H9 (cell line): ENCODE data around the gene USH2A. TPM values are rescaled to one million over a fixed set of nuclear protein-coding genes. Genes with fewer than 3 reads are reported as not detected.

Experiments
- DNase-seq: peaks from one replicate; pipeline ENCODE4 v3.0.0-alpha.2; 2017
- H2AFZ ChIP-seq: one replicate; pipeline ENCODE4 v1.6.1; 2013; ENCODE audit warnings: mild to moderate bottlenecking, low read length, control low read depth, moderate library complexity
- H2AK5ac ChIP-seq: 2 replicates; pipeline ENCODE4 v1.6.1; 2013; ENCODE audit warnings: low read length, control low read depth, mixed read lengths; ENCODE audit not compliant: insufficient read length
- H2BK120ac ChIP-seq: one replicate; pipeline ENCODE4 v1.6.1; 2013; ENCODE audit warnings: low read depth, mild to moderate bottlenecking, low read length, control low read depth, inconsistent platforms; ENCODE audit not compliant: poor library complexity, severe bottlenecking
- H2BK12ac ChIP-seq: 2 replicates; pipeline ENCODE4 v1.6.1; 2013; ENCODE audit warnings: low read length, control low read depth, mixed read lengths, low read depth; ENCODE audit not compliant: insufficient read length
- H2BK15ac ChIP-seq: 2 replicates; pipeline ENCODE4 v1.6.1; 2013; ENCODE audit warnings: low read depth, low read length, control low read depth
- H2BK20ac ChIP-seq: one replicate; pipeline ENCODE4 v1.6.1; 2013; ENCODE audit warnings: low read depth, mild to moderate bottlenecking, low read length, control low read depth, inconsistent platforms; ENCODE audit not compliant: poor library complexity, severe bottlenecking
- H2BK5ac ChIP-seq: 2 replicates; pipeline ENCODE4 v1.6.1; 2013; ENCODE audit warnings: low read length, control low read depth, mixed read lengths; ENCODE audit not compliant: insufficient read length
- H3K14ac ChIP-seq: 2 replicates; pipeline ENCODE4 v1.6.1; 2013; ENCODE audit warnings: low read length, control low read depth; ENCODE audit not compliant: insufficient read depth
- H3K18ac ChIP-seq: 2 replicates; pipeline ENCODE4 v1.6.1; 2013; ENCODE audit warnings: low read depth, mild to moderate bottlenecking, mixed read lengths, low read length, control low read depth; ENCODE audit not compliant: insufficient read length
- H3K23ac ChIP-seq: 2 replicates; pipeline ENCODE4 v1.6.1; 2013; ENCODE audit warnings: low read length, control low read depth, mixed read lengths, low read depth; ENCODE audit not compliant: insufficient read length
- H3K23me2 ChIP-seq: 2 replicates; pipeline ENCODE4 v1.6.1; 2013; ENCODE audit warnings: low read depth, mild to moderate bottlenecking, mixed read lengths, low read length, control low read depth; ENCODE audit not compliant: insufficient read length, poor library complexity, severe bottlenecking
- H3K27ac ChIP-seq: 2 replicates; pipeline ENCODE4 v1.5.1; 2013; ENCODE audit warnings: low read length, control low read depth, mixed read lengths, low read depth; ENCODE audit not compliant: insufficient read length
- H3K27me3 ChIP-seq: 2 replicates; pipeline ENCODE4 v1.6.1; 2013; ENCODE audit warnings: low read length, control low read depth, inconsistent platforms; ENCODE audit not compliant: insufficient read depth
- H3K4ac ChIP-seq: 2 replicates; pipeline ENCODE4 v1.6.1; 2013; ENCODE audit warnings: low read depth, mild to moderate bottlenecking, control low read depth, inconsistent platforms, low read length, moderate library complexity
- H3K4me1 ChIP-seq: 2 replicates; pipeline ENCODE4 v1.6.1; 2013; ENCODE audit warnings: low read length, control low read depth, inconsistent platforms; ENCODE audit not compliant: insufficient read depth
- H3K4me2 ChIP-seq: 2 replicates; pipeline ENCODE4 v1.6.1; 2013; ENCODE audit warnings: low read length, control low read depth, mixed read lengths; ENCODE audit not compliant: insufficient read length, insufficient read depth
- H3K56ac ChIP-seq: 2 replicates; pipeline ENCODE4 v1.6.1; 2013; ENCODE audit warnings: low read depth, mild to moderate bottlenecking, mixed read lengths, low read length, control low read depth; ENCODE audit not compliant: insufficient read length
- H3K79me1 ChIP-seq: 2 replicates; pipeline ENCODE4 v1.6.1; 2013; ENCODE audit warnings: low read depth, mild to moderate bottlenecking, moderate library complexity, low read length, control low read depth, inconsistent platforms; ENCODE audit not compliant: insufficient read depth, poor library complexity, severe bottlenecking
- H3K79me2 ChIP-seq: 2 replicates; pipeline ENCODE4 v1.6.1; 2013; ENCODE audit warnings: low read length, control low read depth, inconsistent platforms; ENCODE audit not compliant: insufficient read depth
- H3K9ac ChIP-seq: 2 replicates; pipeline ENCODE4 v1.6.1; 2013; ENCODE audit warnings: low read length, control low read depth, mixed read lengths; ENCODE audit not compliant: insufficient read length; ENCODE audit errors: extremely low read depth
- H3K9me3 ChIP-seq: one replicate; pipeline ENCODE4 v1.6.1; 2013; ENCODE audit warnings: low read depth, low read length, inconsistent platforms; ENCODE audit not compliant: control insufficient read depth
- H3T11ph ChIP-seq: one replicate; pipeline ENCODE4 v1.6.1; 2013; ENCODE audit warnings: mild to moderate bottlenecking, low read length, control low read depth, inconsistent platforms
- H4K20me1 ChIP-seq: one replicate; pipeline ENCODE4 v1.6.1; 2013; ENCODE audit not compliant: control insufficient read depth, insufficient read length, insufficient read depth
- H4K5ac ChIP-seq: 2 replicates; pipeline ENCODE4 v1.6.1; 2013; ENCODE audit warnings: low read depth, mild to moderate bottlenecking, mixed read lengths, low read length, control low read depth; ENCODE audit not compliant: insufficient read length
- H4K8ac ChIP-seq: replicated peaks from 2 replicates; pipeline ENCODE4 v1.6.1; 2013; ENCODE audit warnings: low read length, control low read depth, mixed read lengths, low read depth; ENCODE audit not compliant: insufficient read length
- H4K91ac ChIP-seq: 2 replicates; pipeline ENCODE4 v1.6.1; 2013; ENCODE audit warnings: low read depth, mild to moderate bottlenecking, moderate library complexity, mixed read lengths, low read length, control low read depth; ENCODE audit not compliant: insufficient read length
- H3K27ac Mint-ChIP-seq, 3 experiments: 2 replicates in 2 of 3; 3 replicates in 1 of 3; pipeline ENCODE4 v1.8.0; 2020 to 2021; ENCODE audit warnings: mixed read lengths in 3 of 3, mild to moderate bottlenecking in 1 of 3, moderate library complexity in 1 of 3
- H3K27me3 Mint-ChIP-seq: 2 replicates; pipeline ENCODE4 v1.8.0; 2021; ENCODE audit warnings: low read depth, mild to moderate bottlenecking, moderate library complexity, mixed read lengths
- H3K36me3 Mint-ChIP-seq, 3 experiments: 2 replicates in 2 of 3; 3 replicates in 1 of 3; pipeline ENCODE4 v1.8.0; 2020 to 2021; ENCODE audit warnings: low read depth in 3 of 3, mixed read lengths in 3 of 3; ENCODE audit not compliant: insufficient read depth in 1 of 3
- H3K4me1 Mint-ChIP-seq, 2 experiments: 2 replicates each; pipeline ENCODE4 v1.8.0; 2020; ENCODE audit warnings: mixed read lengths in 2 of 2
- H3K4me3 Mint-ChIP-seq, 2 experiments: 2 replicates in 1 of 2; 3 replicates in 1 of 2; pipeline ENCODE4 v1.8.0; 2020 to 2021; ENCODE audit warnings: mild to moderate bottlenecking in 2 of 2, mixed read lengths in 2 of 2, moderate library complexity in 1 of 2
- H3K9me3 Mint-ChIP-seq, 2 experiments: 2 replicates in 1 of 2; 3 replicates in 1 of 2; pipeline ENCODE4 v1.8.0; 2020; ENCODE audit warnings: mild to moderate bottlenecking in 2 of 2, mixed read lengths in 2 of 2, moderate library complexity in 1 of 2
- WGBS: extraction: QIAGEN DNeasy Blood & Tissue Kit; methylation state at CpG from one replicate; pipeline ENCODE4 v1.1.7; 2013; ENCODE audit warnings: missing lambda C conversion rate, low lambda C conversion rate, mixed read lengths; ENCODE audit not compliant: insufficient read length; ENCODE audit errors: extremely low coverage; 5-methylcytosine and 5-hydroxymethylcytosine counted together
- total RNA-seq: library from RNA; stranded (reverse); gene quantifications from 2 replicates; pipeline ENCODE4 v1.2.1, GENCODE V29; 2021
- TF ChIP-seq, protein P1 (sequence below): fragments of 200-600 bp; sonication (generic); conservative IDR thresholded peaks from 3 replicates; pipeline ENCODE4 v1.8.0; 2021; ENCODE audit warnings: antibody characterized with exemption, mild to moderate bottlenecking

The USH2A gene
- total RNA-seq, 1 experiment from 2014 or later: 0.11 TPM

DNA sequence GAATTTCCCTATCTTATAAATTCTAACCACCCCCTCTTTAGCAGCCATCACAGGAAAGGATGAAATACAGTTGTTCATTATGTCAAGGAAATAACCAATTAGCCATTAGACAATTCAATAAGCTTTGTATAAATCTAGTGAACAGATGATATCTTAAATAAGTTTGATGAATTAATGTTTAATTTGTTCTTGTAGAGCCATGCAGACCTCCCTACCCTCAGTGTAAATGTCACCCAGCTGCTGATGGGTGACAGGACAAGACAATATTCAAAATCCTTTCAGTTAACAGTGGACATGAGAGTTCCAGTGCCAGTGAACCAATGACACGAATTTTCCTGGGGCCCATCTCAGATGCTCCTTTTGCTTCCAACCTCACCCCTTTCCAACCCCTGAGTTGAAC lies 460.2 kb downstream of the USH2A start:
- Histone ChIP-seq H4K5ac (no peak overlapping the region), H3K27me3 (no peaks in the 10 kb centered on the region), H3K23ac (no peak overlapping the region), H3K4ac (no peak overlapping the region), H3K79me2 (no peaks in the 10 kb centered on the region), H2BK20ac (no peak overlapping the region), H4K20me1 (no peaks in the 10 kb centered on the region), H3K23me2 (no peaks in the 10 kb centered on the region), H2BK5ac (no peak overlapping the region), H3K4me1 (no peaks in the 10 kb centered on the region), H4K91ac (no peak overlapping the region), H2BK12ac (no peak overlapping the region), H2AFZ (no peak overlapping the region), H3K18ac (no peak overlapping the region), H3K9ac (no peak overlapping the region), H3K56ac (no peak overlapping the region), H2BK15ac (no peak overlapping the region), H3K27ac (no peak overlapping the region), H2AK5ac (no peak overlapping the region), H2BK120ac (no peak overlapping the region), H4K8ac (no peak overlapping the region), H3K4me2 (no peak overlapping the region), H3T11ph (no peak overlapping the region), H3K9me3 (no peaks in the 10 kb centered on the region), H3K14ac (no peak overlapping the region), H3K79me1 (no peaks in the 10 kb centered on the region)
- DNase-seq: no peak
- no peaks in the 10 kb centered on the region for H3K9me3 Mint-ChIP-seq
- no peak overlapping the region for H3K27ac Mint-ChIP-seq
- TF ChIP-seq, protein P1, sequence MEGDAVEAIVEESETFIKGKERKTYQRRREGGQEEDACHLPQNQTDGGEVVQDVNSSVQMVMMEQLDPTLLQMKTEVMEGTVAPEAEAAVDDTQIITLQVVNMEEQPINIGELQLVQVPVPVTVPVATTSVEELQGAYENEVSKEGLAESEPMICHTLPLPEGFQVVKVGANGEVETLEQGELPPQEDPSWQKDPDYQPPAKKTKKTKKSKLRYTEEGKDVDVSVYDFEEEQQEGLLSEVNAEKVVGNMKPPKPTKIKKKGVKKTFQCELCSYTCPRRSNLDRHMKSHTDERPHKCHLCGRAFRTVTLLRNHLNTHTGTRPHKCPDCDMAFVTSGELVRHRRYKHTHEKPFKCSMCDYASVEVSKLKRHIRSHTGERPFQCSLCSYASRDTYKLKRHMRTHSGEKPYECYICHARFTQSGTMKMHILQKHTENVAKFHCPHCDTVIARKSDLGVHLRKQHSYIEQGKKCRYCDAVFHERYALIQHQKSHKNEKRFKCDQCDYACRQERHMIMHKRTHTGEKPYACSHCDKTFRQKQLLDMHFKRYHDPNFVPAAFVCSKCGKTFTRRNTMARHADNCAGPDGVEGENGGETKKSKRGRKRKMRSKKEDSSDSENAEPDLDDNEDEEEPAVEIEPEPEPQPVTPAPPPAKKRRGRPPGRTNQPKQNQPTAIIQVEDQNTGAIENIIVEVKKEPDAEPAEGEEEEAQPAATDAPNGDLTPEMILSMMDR: no peak
- WGBS: no CpG with 5 or more reads among the region's 1 CpG
- H3K4me3 Mint-ChIP-seq: no peak overlapping the region
- no peaks in the 10 kb centered on the region for H3K27me3 Mint-ChIP-seq
- peaks cover 0 to 4% of the 10 kb centered on the region in 2 experiments; a peak in 2 of 4 replicates for H3K4me1 Mint-ChIP-seq
- H3K36me3 Mint-ChIP-seq: no peaks in the 10 kb centered on the region
